Epithelial cell of esophagus (primary cell): ENCODE data around the gene CRABP1.

Experiments used
- DNase-seq: peaks from one replicate; pipeline ENCODE4 v3.0.0; 2010; ENCODE audit warnings: low read depth
- H3K4me3 ChIP-seq: 2 replicates; pipeline ENCODE4 v1.5.1; 2011; ENCODE audit warnings: mild to moderate bottlenecking, low read length, control low read depth
- TF ChIP-seq, protein P1 (sequence below): IDR thresholded peaks from 2 replicates; pipeline ENCODE4 v1.5.1; 2011; ENCODE audit warnings: low read depth, mild to moderate bottlenecking, low read length, control low read depth, inconsistent platforms; ENCODE audit not compliant: insufficient read depth; ENCODE audit errors: missing control alignments

CRABP1 gene

DNA sequence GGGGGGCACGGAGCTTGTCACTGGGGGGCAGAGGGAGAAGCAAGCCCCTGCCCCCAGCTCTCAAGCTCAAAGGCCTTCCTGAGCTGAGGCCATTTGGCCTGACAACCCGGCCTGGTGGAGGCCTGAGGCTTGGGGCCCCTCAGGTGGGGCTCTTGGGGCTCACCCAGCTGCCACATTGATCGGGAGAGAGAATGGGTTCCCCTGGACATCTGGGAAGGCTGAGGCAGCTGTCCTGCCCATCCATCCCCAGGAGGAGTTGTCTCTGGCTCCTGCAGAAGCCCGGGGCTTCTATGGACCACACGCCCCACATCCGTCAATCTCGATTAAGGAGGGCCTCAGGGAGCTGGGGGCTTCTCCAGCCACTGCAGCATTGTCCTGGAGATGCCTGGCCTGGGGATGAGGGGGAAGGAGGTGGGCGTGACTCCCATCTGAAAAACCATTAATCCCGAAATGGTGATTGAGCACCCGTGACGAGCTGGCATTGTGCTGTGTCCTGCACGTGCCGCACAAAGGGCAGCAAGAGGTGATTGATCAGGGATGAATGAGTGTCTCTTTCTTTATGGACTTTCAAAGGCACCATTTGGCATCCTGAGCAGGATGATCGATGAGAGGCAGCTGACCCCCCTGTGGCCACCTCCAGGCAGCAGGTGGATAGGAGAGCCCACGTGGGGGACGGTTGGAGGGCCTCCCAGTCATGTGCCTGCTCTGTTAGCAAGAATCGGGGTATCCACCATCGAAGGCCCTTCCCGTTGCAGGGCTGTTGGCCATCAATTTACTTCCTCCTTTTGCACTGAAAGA is 17.2 kb upstream of the CRABP1 start:
- TF ChIP-seq, protein P1, sequence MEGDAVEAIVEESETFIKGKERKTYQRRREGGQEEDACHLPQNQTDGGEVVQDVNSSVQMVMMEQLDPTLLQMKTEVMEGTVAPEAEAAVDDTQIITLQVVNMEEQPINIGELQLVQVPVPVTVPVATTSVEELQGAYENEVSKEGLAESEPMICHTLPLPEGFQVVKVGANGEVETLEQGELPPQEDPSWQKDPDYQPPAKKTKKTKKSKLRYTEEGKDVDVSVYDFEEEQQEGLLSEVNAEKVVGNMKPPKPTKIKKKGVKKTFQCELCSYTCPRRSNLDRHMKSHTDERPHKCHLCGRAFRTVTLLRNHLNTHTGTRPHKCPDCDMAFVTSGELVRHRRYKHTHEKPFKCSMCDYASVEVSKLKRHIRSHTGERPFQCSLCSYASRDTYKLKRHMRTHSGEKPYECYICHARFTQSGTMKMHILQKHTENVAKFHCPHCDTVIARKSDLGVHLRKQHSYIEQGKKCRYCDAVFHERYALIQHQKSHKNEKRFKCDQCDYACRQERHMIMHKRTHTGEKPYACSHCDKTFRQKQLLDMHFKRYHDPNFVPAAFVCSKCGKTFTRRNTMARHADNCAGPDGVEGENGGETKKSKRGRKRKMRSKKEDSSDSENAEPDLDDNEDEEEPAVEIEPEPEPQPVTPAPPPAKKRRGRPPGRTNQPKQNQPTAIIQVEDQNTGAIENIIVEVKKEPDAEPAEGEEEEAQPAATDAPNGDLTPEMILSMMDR: no peak
- no peak for DNase-seq
- no peak overlapping the region for H3K4me3 ChIP-seq

DNA sequence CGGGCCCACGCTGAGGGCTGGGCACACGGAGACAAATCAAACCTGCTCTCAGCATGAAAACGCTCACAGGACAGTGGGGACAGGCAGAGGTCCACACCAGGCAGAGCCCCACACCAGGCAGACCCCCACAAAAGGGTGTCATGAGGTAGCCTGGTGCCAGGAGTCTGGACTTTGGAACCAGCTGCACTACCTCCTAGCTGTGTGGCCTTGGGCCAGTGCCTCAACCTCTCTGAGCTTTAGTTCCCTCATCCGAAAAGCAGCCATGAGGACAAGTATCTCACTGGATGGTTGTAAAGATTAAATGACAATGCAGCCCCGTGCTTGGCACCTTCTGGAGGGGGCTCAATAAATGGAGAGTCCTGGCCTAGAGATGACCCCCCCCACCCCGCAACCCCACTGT is 16.5 kb upstream of the CRABP1 start:
- no peak for DNase-seq
- H3K4me3 ChIP-seq: no peak overlapping the region
- TF ChIP-seq, protein P1: no peak

DNA sequence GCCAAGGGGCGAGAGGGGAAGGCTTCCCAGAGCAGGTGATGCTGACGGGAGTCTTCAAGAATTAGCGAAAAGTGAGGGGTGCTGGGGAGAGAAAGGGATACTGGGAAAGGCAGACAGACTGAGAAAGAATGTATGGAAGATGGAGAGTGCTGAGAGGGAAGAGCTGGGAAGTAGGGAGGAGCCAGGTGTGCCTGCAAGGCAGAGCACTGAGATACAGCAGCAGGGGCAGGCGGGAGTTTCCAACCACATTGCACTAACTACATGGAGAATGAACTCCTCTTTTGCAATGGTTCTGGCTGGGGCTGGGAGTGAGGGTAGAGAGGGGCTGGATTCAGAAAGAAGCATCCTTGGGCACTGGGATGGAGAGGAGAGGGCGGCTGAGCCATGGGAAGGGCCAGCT is 16.0 kb upstream of the CRABP1 start:
- DNase-seq: no peak
- H3K4me3 ChIP-seq: no peak overlapping the region
- TF ChIP-seq, protein P1: no peak

DNA sequence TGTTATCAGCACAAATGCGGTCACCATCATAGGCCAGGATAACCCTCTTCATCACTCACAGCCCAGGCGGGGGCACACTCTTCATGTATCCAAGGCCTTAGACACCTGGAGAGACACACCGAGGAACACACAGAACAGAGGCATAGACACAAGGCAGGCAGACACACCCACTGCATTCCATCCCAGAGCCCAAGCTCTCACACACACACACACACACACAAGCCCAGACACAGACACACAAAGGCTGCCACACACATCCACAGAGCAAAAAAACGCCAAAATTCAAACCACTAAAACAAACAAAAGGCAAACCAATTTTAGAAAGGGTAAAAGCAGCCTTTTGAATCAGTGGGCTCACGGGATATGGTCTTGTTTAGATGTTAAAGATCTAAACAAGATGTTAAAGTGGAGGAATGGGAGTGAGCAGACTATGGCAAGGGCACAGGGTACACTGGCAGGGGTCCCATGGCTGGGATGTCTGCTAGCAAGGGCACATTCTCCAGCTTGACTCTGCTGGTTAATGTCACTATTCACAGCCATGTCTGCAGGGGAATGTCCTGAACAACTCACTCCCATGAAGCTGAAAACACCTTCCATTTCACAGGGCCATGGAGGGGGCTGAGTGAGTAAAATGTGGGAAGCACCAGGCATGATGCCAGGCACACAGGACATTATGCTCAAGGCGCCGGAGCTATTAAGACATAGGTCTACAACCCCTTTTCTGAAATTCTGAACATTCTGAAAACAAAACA is 14.9 kb upstream of the CRABP1 start:
- H3K4me3 ChIP-seq: no peak overlapping the region
- DNase-seq: peak; percentile 65
- TF ChIP-seq, protein P1: no peak

DNA sequence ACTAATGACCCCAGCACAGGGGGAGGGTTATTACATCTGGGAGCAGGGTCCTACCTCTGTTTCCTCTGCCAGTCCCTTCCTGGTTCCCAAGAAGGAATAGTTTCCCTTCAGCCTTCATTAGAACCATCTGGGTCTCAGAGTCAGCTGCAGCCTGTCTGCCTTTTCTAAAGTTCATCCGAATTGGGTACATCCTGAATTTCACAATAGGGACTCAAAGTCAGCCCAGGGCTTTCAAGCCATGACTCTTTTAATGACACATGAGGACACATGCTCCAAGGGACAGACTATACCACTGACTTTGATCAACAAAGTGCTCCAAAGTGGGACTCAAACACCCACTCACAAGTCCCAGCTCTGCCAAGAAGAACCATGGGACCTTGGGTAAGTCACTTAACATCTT is 12.7 kb upstream of the CRABP1 start:
- no peak for DNase-seq
- TF ChIP-seq, protein P1: no peak
- H3K4me3 ChIP-seq: no peak overlapping the region

DNA sequence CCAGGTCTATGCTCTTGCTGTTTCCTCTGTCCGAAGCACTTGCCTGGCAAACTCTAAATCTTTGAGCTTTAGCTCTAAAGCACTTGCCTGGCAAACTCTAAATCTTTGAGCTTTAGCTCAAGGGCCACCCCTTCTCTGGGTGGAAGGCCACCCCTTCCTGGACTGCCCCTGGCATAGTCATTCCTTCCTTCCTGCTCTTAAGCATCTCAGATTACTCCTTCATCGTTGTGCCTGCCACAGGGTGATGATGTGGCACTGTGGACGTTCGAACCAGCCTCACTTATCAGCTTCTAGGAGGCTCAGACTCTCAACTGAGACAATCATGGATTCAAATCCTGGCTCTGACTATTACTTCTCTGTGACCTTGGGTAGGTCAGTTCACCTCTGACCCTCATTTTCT is 10.5 kb upstream of the CRABP1 start:
- DNase-seq: no peak
- TF ChIP-seq, protein P1: no peak
- no peak overlapping the region for H3K4me3 ChIP-seq

DNA sequence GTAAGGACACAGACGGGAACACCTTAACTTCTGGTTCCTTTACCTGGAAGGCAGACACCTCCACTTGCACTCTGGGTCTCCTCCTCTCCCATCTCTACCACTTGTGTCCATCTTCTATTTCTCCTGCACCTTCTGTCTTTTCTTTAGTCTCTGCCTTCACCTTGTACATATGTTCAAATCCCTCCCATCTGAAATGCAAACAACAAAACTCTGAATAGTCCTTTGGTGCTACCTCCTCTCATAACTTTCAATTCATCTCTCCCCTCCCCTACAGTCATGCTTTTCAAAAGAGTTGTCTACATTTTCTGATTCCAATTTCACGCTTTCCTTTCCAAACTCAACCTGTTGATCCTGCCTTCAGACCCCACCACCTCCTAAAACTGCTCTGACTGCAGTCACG is 5.3 kb upstream of the CRABP1 start:
- no peak overlapping the region for H3K4me3 ChIP-seq
- DNase-seq: no peak
- TF ChIP-seq, protein P1: no peak
